ENCODE data around the gene MSL3. TPM values are rescaled to one million over a fixed set of nuclear protein-coding genes. Genes with fewer than 3 reads are reported as not detected.

Gene MSL3
- total and polyA plus RNA-seq, 2 of the 13 experiments (the other 11 are each of a cell fraction or from before 2014, with no cell fraction given): 7.6 to 10.2 TPM

DNA sequence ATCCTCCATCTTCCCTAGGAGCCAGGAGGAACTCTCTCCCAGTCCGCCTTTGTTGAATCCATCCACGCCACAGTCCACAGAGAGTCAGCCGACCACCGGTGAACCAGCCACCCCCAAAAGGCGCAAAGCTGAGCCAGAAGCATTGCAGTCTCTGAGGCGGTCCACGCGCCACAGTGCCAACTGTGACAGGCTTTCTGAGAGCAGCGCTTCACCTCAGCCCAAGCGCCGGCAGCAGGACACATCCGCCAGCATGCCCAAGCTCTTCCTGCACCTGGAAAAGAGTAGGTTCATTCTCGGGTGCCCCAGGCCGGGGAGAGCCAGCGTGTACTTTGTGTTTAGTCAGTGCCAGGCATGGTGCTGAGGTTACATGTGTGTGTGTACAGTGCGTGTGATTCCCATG lies 7.4 kb downstream of the MSL3 start:
- Histone ChIP-seq H3K9me3 (ENCODE audit: low read length) (no peaks in the 10 kb centered on the region), H4K20me1 (ENCODE audit: insufficient read depth, low read length) (no peaks in the 10 kb centered on the region), H3K27me3 (ENCODE audit: control insufficient read depth in 1 of 2, insufficient read depth in 2 of 2, low read length in 2 of 2) (no peaks in the 10 kb centered on the region), H3K79me2 (ENCODE audit: insufficient read depth, low read length) (no peaks in the 10 kb centered on the region), H2AFZ (ENCODE audit: low read length) (no peak overlapping the region), H3K4me2 (ENCODE audit: low read depth, low read length) (no peak overlapping the region), H3K27ac (ENCODE audit: extremely low read length, insufficient read depth, low read length) (no peak overlapping the region), H3K4me3 (replicated peaks in 1 of 3; ENCODE audit: insufficient read depth in 1 of 3, low read depth in 2 of 3, low read length in 3 of 3) (no peak overlapping the region), H3K4me1 (ENCODE audit: insufficient read depth, low read length) (no peaks in the 10 kb centered on the region), H3K9ac (ENCODE audit: insufficient read depth, low read depth, low read length) (no peak overlapping the region), H3K36me3 (replicated peaks in 1 of 2; ENCODE audit: control insufficient read depth in 1 of 2, insufficient read depth in 2 of 2, low read length in 2 of 2) (peaks cover 0 to 7% of the 10 kb centered on the region in 2 experiments; a peak in 2 of 5 replicates)
- in situ Hi-C loops (cut with HindIII; ENCODE audit: extremely low pct_ligation_motif_present, low pct_unique_long_range_greater_than_20kb) (loop anchor here (5.0 to 25.0 kb wide), 2 partner anchors 233 to 628 kb away; no protein-coding TSS in a partner anchor), intact Hi-C loops (cut with micrococcal nuclease; ENCODE audit: unreplicated experiment) (no loop called here)
- TF ChIP-seq PHB2 (IDR thresholded peaks at IDR 0.05; ENCODE audit: partially characterized antibody): no peak
- TF ChIP-seq ZNF205 (CRISPR knock-in tag; IDR thresholded peaks at IDR 0.05): no peak
- TF ChIP-seq MIER2 (CRISPR knock-in tag; IDR thresholded peaks at IDR 0.05): no peak
- TF ChIP-seq SMAD9 (CRISPR knock-in tag; IDR thresholded peaks at IDR 0.05): no peak
- no peak for TF ChIP-seq ZNF296 (CRISPR knock-in tag; conservative IDR thresholded peaks at IDR 0.05)
- TF ChIP-seq ZNF10 (CRISPR knock-in tag; IDR thresholded peaks at IDR 0.05; ENCODE audit: borderline replicate concordance, low read depth): no peak
- TF ChIP-seq ZBTB7B (CRISPR knock-in tag; IDR thresholded peaks at IDR 0.05): no peak
- TF ChIP-seq, protein P1, sequence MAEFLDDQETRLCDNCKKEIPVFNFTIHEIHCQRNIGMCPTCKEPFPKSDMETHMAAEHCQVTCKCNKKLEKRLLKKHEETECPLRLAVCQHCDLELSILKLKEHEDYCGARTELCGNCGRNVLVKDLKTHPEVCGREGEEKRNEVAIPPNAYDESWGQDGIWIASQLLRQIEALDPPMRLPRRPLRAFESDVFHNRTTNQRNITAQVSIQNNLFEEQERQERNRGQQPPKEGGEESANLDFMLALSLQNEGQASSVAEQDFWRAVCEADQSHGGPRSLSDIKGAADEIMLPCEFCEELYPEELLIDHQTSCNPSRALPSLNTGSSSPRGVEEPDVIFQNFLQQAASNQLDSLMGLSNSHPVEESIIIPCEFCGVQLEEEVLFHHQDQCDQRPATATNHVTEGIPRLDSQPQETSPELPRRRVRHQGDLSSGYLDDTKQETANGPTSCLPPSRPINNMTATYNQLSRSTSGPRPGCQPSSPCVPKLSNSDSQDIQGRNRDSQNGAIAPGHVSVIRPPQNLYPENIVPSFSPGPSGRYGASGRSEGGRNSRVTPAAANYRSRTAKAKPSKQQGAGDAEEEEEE (CRISPR knock-in tag; IDR thresholded peaks at IDR 0.05; ENCODE audit: borderline replicate concordance): no peak
- TF ChIP-seq ZNF768 (CRISPR knock-in tag; IDR thresholded peaks at IDR 0.05): no peak
- TF ChIP-seq, protein P2, sequence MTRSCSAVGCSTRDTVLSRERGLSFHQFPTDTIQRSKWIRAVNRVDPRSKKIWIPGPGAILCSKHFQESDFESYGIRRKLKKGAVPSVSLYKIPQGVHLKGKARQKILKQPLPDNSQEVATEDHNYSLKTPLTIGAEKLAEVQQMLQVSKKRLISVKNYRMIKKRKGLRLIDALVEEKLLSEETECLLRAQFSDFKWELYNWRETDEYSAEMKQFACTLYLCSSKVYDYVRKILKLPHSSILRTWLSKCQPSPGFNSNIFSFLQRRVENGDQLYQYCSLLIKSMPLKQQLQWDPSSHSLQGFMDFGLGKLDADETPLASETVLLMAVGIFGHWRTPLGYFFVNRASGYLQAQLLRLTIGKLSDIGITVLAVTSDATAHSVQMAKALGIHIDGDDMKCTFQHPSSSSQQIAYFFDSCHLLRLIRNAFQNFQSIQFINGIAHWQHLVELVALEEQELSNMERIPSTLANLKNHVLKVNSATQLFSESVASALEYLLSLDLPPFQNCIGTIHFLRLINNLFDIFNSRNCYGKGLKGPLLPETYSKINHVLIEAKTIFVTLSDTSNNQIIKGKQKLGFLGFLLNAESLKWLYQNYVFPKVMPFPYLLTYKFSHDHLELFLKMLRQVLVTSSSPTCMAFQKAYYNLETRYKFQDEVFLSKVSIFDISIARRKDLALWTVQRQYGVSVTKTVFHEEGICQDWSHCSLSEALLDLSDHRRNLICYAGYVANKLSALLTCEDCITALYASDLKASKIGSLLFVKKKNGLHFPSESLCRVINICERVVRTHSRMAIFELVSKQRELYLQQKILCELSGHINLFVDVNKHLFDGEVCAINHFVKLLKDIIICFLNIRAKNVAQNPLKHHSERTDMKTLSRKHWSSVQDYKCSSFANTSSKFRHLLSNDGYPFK (CRISPR knock-in tag; IDR thresholded peaks at IDR 0.05; ENCODE audit: borderline replicate concordance): no peak
- no peak for TF ChIP-seq PAF1 (CRISPR knock-in tag; IDR thresholded peaks at IDR 0.05)
- TF ChIP-seq, protein P3, sequence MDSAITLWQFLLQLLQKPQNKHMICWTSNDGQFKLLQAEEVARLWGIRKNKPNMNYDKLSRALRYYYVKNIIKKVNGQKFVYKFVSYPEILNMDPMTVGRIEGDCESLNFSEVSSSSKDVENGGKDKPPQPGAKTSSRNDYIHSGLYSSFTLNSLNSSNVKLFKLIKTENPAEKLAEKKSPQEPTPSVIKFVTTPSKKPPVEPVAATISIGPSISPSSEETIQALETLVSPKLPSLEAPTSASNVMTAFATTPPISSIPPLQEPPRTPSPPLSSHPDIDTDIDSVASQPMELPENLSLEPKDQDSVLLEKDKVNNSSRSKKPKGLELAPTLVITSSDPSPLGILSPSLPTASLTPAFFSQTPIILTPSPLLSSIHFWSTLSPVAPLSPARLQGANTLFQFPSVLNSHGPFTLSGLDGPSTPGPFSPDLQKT (CRISPR knock-in tag; IDR thresholded peaks at IDR 0.05; ENCODE audit: borderline replicate concordance): no peak
- no peak for TF ChIP-seq ONECUT2 (CRISPR knock-in tag; IDR thresholded peaks at IDR 0.05)
- TF ChIP-seq, protein P4, sequence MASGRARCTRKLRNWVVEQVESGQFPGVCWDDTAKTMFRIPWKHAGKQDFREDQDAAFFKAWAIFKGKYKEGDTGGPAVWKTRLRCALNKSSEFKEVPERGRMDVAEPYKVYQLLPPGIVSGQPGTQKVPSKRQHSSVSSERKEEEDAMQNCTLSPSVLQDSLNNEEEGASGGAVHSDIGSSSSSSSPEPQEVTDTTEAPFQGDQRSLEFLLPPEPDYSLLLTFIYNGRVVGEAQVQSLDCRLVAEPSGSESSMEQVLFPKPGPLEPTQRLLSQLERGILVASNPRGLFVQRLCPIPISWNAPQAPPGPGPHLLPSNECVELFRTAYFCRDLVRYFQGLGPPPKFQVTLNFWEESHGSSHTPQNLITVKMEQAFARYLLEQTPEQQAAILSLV (CRISPR knock-in tag; IDR thresholded peaks at IDR 0.05; ENCODE audit: borderline replicate concordance): no peak
- TF ChIP-seq NPAS2 (CRISPR knock-in tag; IDR thresholded peaks at IDR 0.05; ENCODE audit: borderline replicate concordance): no peak
- TF ChIP-seq, protein P5, sequence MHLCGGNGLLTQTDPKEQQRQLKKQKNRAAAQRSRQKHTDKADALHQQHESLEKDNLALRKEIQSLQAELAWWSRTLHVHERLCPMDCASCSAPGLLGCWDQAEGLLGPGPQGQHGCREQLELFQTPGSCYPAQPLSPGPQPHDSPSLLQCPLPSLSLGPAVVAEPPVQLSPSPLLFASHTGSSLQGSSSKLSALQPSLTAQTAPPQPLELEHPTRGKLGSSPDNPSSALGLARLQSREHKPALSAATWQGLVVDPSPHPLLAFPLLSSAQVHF (CRISPR knock-in tag; IDR thresholded peaks at IDR 0.05): no peak
- TF ChIP-seq NR2C2 (CRISPR knock-in tag; IDR thresholded peaks at IDR 0.05; ENCODE audit: borderline replicate concordance): no peak
- DNase-seq (ENCODE audit: low spot score) (no peak), ATAC-seq (no peak), FAIRE-seq (no peak)
- BruUV-seq (replicated peaks): no TSS peak
- no CpG with 5 or more reads among the region's 16 CpGs for WGBS (ENCODE audit: low lambda C conversion rate)
- ChIA-PET CTCF (ENCODE audit: low intra/inter-chr PET ratio, low total read pairs) (no interaction called here), POLR2A (no interaction called here)
